Cardiac septum (tissue), 1 donor: Measurements from ENCODE around the gene UBE2D1. TPM values are rescaled to one million over a fixed set of nuclear protein-coding genes. Genes with fewer than 3 reads are reported as not detected.
"Not testable (repeated sequence)": the region's sequence is repeated elsewhere in the genome, so short reads cannot be mapped to it uniquely, and the experiment has no call there.

Experiments used
- DNase-seq: peaks from one replicate; pipeline ENCODE4 v3.0.0-alpha.2; 2020; ENCODE audit warnings: low spot score
- intact Hi-C: fragments of 100-400 bp; cut with DNase I; formaldehyde crosslinking; loops from one replicate; pipeline ENCODE4 v1.14.0; 2022
- total RNA-seq: library from RNA; stranded (reverse); fragmentation: NEBNext Ultra II Directional; extraction: Animal tissue kit (Norgen Biotek cat#: 25700); gene quantifications from one replicate; pipeline ENCODE4 v1.2.1, GENCODE V29; 2021
- donor health status: DM: no; HTN: no; CAD: no.

Gene UBE2D1
- total RNA-seq, 1 donor from 2014 or later = 34.7 TPM

DNA sequence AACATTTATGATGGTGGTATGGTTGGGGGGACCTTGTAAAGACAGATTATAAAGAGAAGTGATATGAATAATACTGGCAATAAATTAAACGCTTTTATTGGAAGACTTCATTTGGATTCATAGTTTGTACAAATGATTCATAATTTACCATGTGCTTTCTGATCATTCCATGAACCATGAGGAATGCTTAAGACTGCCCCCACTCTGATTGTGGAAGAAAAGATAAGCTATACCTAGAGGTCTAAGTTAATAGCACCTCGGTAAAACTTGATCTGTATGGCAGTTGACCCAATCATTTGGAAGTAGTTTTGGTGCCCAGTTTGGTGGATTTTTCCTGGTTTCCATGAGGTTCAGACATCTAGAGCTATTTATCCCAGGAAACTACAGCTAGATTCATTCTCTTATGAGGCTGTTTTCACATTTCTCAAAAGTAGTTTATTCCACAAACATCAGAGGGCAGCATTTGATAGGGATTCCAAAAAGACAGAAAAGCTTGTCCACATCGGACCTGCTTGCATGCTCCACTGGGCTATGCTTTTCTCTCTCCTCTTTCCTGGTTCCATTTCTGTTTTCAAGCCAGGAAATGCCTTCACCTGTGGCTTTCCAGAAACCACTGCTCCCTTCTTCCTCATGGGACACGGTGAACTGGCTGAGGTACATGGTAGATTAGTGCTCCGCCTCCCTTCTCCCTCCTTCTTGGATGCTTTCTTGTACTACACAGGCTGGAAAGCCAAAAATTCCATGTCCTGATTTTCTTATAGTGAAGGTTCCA lies 79.7 kb downstream of the UBE2D1 start:
- DNase-seq = no peak
- intact Hi-C loops = loop anchor here (10.0 kb wide), 1 partner anchor 540 kb away; no protein-coding TSS in a partner anchor

DNA sequence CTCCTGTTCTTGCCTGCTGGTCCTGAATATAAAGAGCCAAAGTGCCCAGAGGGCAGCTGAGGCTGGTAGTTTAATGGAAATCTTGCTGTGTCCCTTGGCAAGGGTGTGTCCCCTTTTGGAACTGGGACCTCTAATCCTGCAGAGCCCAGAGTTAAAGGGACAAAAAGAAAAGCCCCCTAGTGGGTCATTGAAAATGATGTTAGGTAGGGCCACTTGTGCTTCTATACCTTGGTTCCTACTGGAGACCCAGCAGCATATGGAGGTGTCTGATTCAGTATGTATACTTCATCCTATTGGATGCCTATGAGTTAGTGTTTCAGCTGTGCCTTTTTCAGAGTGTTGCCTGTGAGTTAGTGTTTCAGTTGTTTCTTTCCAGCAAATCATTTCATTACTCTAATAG lies 81.0 kb downstream of the UBE2D1 start:
- intact Hi-C loops = loop anchor here (10.0 kb wide), 1 partner anchor 539 kb away; no protein-coding TSS in a partner anchor
- no peak for DNase-seq

DNA sequence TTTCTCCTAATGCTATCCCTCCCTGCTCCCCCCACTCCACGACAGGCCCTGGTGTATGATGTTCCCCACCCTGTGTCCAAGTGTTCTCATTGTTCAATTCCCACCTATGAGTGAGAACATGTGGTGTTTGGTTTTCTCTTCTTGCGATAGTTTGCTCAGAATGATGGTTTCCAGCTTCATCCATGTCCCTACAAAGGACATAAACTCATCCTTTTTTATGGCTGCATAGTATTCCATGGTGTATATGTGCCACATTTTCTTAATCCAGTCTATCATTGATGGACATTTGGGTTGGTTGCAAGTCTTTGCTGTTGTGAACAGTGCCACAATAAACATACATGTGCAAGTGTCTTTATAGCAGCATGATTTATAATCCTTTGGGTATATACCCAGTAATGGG lies 83.1 kb downstream of the UBE2D1 start:
- DNase-seq = not testable (repeated sequence)
- intact Hi-C loops = loop anchor here (10.0 kb wide), 1 partner anchor 537 kb away; no protein-coding TSS in a partner anchor

Other genes starting within 250 kb of the UBE2D1 start
- gene IPMK, start 67.1 kb upstream of the UBE2D1 start, total RNA-seq = 3.0 TPM
- gene CISD1, start 65.8 kb upstream of the UBE2D1 start, total RNA-seq = 149 TPM
- 29.4 TPM for gene TFAM, start 50.4 kb downstream of the UBE2D1 start, total RNA-seq
- 6.4 TPM for gene BICC1, start 177.9 kb downstream of the UBE2D1 start, total RNA-seq